Stromal cell of bone marrow (primary cell): Measurements from ENCODE around the gene MYO19.

ENCODE experiments used
- DNase-seq: peaks from one replicate; pipeline ENCODE4 v3.0.0-alpha.2; 2012; ENCODE audit warnings: low read depth

Gene MYO19, protein sequence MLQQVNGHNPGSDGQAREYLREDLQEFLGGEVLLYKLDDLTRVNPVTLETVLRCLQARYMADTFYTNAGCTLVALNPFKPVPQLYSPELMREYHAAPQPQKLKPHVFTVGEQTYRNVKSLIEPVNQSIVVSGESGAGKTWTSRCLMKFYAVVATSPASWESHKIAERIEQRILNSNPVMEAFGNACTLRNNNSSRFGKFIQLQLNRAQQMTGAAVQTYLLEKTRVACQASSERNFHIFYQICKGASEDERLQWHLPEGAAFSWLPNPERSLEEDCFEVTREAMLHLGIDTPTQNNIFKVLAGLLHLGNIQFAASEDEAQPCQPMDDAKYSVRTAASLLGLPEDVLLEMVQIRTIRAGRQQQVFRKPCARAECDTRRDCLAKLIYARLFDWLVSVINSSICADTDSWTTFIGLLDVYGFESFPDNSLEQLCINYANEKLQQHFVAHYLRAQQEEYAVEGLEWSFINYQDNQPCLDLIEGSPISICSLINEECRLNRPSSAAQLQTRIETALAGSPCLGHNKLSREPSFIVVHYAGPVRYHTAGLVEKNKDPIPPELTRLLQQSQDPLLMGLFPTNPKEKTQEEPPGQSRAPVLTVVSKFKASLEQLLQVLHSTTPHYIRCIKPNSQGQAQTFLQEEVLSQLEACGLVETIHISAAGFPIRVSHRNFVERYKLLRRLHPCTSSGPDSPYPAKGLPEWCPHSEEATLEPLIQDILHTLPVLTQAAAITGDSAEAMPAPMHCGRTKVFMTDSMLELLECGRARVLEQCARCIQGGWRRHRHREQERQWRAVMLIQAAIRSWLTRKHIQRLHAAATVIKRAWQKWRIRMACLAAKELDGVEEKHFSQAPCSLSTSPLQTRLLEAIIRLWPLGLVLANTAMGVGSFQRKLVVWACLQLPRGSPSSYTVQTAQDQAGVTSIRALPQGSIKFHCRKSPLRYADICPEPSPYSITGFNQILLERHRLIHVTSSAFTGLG

DNA sequence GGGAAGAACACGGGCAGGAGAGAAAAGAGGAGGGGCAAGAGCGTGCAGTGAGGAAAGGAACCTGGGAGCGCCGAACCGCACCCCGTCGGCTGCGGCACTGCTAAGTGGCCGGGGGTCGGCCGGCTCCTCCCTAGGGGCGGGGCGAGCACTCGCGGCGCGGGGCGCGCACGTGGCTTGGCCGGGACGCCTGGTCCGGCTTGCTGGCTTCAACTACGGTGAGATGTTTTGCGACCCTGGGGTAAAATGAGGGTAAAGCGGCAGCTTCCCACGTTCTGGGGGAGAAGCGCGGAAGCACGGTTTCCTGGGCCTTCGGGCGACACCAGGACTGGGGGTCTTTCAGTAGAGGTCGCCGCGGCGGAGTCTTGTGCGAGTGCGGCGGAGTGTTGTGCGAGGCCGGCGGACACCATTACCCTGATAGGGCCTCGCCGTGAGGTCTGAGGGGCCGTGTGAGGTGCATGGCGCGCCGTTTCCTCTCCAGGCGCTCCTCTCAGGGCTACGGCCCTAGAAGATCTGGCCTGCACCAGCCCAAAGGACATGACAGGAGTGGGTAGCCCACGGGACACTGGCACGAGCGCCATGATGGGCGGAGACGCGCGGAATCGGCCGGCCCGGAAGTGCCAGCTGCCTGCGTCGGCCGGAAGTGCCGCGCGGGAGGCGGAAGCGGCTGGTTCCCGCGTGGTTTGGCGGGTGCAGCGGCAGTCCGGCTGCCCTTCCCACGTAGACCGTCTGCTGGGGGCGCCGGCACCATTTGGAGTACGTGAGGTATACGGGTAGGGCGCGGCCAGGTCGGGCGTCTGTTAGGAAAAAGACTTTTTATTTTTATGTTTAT lies at the start of gene MYO19, which contains the start of gene PIGW:
MYO19 (minus strand) TSS at position 29 of the 829 bp plus-strand sequence. CDS start 2,330 bp downstream, outside the sequence.
PIGW (plus strand) TSS at position 148 of the 829 bp plus-strand sequence. CDS start 2,115 bp downstream, outside the sequence.
- peak; percentile 72 for DNase-seq

DNA sequence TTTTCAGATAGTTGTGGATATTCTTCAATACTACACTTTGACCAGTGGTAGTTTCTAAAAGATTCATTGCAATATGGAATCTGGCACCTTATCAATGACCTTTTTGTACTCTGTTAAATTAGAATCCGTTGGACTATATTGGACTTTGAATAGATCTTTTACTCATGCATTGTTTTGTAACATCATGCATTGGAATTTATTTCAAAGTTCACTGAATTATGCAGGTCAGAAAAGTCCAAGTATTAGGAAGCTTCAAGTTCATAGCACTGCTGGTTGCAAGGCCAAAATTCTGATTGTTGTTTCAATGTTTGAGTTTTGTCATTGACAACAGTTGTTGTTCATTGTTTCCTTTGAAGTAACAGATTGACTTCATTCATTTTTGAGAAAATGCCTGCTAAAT lies 49.1 kb upstream of the MYO19 start:
- no peak for DNase-seq

DNA sequence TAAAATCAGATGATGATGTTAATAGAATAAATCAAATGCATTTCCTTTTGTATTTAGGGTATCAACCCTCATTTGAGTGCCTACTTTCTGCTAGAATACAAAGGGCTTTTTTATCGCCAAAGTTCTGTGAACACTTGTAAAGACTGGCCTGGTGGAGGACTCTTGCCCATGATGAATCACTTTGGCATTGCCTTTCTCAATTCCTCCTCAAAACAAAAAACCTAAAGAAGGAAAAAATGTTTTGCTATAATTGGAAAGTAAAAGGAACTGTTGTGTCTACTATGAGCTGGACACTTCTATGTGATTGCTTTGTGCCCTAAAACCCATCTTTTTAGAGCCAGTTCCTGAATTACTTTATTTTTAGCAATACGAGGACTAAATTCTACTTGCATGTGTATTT lies 44.0 kb upstream of the MYO19 start:
- DNase-seq, result no peak

DNA sequence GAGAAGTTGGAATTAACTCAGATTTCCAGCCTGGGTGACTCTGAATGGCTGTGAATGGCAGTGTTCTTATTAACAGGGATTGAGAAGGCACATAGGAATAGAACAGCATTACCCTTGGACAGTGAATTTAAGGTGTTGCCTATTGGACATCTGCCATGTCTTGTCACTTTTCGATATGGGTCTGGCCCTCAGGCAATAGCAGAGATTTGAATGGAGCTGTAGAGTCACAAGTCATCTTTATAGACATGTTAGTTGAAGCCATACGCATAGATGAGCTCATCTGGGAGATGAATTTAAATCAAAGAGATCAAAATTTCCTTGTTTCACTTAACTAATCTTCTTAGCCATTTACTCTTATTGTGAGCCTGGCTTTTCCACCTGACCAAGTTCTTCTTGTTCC lies 42.1 kb upstream of the MYO19 start:
- no peak for DNase-seq

DNA sequence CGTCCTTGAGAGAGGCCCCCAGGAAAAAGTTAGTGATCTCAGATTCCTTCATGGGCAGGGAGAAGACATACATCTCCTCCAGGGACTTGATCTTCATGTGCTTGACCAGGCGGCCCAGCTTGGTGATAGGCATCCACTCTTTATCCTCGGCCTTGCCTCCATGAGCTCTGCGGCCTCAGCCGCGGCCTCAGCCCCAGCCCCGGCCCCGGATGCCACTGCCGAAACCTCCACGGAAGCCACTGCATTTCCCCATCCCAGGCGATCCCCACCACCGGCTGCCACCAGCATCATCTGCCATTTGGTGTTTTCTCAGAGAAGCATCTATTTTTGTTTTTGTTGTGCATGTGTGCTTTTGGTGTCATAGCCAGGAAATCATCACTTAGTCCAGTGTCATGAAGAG lies 40.4 kb upstream of the MYO19 start:
- DNase-seq, result no peak

DNA sequence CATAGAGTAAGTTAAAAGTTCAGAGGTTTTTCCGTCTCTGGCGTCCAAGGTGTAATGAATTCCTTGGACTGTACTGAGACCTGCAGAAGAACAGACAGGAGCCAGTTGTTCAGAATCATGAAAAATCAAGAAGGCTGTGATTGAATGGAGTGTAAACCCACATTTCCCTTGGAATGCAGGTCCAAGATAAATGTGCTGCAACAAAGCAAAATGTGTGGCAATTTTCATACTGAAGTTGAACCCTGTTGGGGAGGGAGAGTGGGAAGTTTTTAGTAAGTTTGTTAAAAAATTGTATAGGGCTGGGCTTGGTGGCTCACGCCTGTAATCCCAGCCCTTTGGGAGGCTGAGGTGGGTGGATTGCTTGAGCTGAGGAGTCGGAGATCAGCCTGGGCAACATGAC lies 31.4 kb upstream of the MYO19 start:
- no peak for DNase-seq

DNA sequence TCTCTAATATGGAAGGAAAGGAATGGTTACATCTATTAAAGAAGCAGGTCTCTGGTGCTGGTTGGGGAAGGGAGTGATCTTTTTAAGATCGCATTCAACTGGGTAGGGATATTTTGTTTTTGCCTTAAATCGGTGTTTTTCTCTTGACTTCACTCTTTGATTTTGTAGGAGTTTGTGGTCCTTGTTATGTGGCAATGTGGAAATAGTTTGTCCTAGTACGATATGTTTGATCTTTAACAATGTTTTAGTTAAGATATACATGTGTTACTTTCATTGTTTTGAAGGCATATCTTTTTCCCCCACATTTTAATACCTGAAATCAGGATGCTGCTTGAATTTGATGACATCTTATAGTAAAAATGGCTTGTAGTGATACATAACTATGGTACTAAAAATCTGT lies 18.8 kb upstream of the MYO19 start:
- no peak for DNase-seq

DNA sequence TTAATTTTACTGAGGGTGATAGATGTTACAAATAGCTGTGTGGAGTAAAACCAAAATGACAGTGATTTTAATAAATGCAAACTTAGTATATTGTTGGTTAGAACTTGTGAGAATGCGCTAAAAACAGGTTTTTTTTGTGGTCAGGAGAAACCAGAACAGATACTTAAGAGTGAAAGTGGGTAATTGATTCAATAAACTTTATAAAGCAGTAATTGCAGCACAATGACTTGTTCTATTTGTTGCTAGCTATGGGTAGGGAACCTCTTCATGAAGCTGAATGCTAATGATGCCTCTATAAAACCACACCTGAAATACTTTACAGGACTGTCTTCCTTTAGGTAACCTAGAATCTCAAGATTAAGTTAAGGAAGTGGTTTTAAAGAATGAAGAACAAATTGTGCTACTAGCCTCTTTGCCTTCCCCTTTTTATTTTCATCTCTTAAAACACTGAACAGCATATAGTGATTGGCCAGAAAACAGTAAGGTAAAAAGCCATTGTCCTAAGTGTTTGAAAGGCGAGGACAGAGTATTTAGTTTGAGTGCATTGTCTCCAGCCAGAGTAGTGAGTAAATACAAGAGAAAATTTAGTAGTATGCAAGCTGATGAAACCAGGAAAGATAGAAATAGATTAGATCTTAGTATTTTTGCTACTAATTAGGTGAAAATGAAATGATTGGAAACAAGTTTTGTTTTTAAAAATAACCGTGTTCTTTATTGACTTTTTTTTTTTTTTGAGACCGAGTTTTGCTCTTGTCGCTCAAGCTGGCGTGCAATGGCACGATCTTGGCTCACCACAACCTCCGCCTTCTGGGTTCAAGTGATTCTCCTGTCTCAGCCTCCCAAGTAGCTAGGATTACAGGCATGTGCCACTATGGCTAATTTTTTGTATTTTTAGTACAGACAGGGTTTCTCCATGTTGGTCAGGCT lies 16.1 kb upstream of the MYO19 start:
- no peak for DNase-seq

DNA sequence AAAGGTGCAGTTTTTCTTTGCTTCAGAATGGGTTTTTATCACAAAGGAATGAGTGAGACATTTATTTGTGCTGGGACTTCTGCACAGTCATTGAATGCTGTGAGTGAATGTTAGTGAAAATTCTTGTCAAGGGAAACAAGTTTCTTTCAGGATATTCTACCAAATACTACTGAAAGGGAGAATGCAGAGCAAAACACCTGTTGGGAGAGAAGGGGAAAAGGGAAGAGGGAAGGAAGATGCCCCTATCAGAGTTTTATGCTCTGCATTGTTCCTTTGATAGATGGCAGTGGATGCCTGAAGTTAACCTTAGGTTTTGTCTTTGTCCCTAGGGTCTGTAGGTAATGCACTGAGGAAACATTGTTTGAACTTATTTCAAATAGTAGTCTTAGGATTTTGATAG lies 13.1 kb upstream of the MYO19 start:
- DNase-seq, result no peak

DNA sequence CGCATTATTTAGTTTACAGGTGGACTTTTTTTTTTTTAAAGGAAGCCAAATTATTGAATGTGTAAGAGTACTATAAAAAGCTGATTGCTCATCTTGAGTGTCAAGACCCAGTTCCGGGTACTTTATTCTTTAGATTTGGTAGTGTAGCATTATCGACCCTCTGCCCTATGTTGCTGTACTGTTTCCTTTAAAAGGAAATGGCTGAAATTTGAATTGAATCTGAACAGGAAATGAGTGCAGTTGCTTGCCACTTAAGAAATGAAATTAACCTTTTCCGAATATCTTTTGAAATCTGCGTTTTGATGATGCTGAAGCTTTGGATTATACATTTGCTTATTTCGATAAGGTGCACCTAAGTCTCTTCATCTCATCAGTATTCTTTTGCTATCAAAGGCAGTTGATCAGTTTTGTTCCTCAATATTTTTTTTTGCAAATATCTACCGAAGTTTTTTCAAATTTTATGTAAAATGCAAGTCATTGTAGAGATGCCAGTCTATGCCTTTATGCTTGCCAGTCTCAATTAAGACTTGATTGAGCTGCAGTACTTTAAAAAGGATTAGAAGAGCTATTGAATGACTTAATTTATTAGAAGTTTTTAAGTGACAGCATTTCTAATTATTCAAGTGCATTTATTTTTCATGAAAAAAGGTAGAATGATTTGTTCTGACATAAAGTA lies 11.9 kb upstream of the MYO19 start:
- no peak for DNase-seq

DNA sequence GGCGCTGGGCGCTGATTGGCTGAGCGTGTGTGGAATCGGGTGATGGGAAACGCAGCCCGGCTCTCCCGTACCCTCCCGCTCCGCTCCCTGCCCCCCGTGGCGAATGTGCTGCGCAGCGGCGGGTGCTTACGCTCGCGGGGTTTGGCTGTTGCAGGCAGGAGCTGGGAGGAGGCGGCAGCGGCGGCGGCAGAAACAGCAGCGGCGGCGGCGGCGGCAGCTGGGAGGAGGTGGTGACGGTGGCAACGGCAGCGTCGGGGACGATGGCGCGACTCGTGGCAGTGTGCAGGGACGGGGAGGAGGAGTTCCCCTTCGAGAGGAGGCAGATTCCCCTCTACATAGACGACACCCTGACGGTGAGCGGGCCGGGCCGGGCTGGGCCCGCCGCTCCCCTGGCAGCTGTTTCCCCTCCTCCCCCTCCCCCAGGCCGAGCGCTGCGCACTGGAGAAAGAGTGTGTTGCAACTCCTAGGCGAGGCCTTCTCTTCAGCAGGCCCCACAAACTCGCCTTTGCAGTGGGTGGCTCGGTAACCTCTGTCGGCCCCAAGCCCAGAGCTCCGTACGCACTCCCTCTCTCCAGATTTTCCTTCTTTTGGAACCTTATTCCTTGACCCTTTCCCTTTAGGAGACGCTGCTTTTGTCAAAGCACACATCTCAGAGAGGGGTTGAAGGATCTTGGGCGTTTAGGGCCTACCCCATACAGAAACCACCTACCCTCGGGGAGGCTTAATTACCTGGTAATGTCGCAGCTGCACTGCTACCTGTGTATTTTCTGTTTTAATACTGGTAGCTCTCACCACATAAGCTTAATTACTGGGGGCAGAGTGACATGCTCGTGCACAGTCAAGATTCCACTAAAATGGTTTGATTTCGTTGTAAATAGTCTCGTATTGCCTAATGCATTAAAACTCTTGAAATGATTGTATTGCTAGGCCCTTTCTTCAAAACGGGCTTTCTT lies 11.1 kb upstream of the MYO19 start:
- peak; percentile 95 for DNase-seq

DNA sequence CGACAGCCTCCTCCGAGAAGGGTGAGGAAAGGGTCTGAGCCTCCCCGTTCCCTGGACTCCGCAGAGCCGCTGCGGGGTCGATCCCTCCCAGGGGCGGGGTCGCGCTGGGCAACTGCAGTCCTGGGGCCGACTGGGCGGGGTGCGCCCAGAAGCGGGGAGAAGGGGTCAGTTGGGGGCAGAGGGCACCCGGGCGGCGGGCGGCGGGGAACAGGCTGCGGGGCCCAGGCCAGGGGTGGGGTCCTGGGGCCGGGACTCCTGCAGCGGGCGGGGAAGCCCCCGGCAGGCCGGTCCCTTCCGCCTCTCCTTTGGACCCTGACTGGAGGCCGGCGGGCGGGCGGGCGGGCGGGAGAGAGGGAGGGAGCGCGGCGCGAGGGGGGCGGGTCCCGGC lies 10.4 kb upstream of the MYO19 start:
- no peak for DNase-seq

DNA sequence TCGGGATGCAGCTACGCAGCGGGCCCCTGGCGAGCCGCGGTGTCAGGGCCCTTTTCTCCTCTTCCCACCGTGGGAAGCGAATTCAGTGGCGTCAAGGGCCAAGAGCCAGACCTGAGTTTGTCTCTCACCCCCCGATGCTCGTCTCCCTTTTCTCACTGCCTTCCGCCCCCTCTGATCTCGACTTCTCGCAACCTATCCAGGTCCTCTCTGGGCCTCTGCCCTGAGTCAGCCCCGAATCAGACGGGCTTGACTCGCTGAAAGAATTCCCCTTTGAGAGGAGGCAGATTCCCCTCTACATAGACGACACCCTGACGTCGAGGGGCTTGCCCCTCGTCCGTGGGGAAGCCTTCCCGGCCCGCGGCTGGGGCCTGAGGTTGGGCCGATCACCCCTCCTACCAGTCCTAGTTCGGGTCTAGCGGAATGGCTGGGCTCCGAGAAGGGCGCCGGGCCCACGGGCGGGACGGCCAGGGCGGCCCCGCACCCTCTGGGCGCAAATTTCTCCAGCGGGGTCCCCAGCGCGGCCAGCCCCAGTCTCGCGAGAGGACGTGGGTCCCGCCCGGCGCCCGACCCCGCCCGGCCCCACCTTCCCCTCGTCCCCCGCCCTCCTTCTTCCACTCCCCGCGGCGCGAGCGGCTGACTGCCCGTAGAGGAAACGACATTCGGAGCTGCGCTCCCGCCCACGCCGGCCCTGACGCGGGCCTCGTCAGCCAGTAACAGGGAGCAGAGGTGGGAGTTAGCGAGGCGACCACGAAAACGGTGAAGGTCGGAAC lies 9.8 kb upstream of the MYO19 start, which contains the start of gene GGNBP2:
GGNBP2 (plus strand) TSS at position 613 of the 770 bp plus-strand sequence. CDS start 806 bp downstream, outside the sequence.
- DNase-seq, result peak; percentile 85

DNA sequence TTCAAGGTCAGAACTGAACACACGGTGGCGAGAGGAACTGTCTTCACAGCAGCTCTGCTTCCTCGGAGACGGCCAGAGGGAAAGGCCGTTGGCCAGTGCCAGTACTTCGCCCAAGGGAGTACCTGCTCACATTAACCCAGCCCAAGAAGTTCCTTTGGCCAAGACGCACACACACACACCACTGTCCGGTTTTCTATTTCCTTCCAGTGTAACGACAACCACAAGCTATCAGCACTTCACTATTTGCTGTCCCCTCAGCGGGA lies 9.3 kb upstream of the MYO19 start:
- DNase-seq, result peak; percentile 31

DNA sequence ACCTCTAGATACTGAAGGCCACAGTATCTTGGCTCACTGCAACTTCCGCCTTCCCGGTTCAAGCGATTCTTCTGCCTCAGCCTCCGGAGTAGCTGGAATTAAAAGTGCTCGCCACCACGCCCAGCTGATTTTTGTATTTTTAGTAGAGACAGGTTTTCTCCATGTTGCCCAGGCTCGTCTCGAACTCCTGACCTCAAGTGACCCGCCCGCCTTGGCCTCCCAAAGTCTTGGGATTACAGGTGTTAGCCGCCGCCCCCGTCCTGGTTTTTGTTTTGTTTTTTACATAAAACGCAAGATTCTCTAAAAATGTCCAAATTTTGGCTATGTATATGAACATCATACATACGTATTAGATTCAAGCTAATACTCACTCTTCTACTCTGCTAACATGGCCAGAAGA lies 8.1 kb upstream of the MYO19 start:
- DNase-seq, result no peak

DNA sequence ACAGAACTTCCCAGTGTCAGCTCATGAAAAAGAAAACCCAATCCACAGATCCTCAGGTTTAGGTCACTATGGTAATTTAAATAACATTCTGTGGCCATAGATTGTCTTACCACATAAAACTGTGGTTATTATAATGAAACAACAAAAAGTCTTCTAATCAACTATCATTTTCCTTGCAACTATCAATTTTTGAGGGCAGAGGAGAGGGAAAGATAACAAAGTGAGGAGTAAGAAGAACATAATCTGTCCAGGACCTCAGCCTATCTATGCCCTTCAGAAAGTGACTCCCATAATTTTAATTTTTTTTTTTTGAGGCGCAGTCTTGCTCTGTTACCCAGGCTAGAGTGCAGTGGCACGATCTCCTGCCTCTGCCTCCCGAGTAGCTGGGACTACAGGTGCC lies 6.0 kb upstream of the MYO19 start:
- DNase-seq, result no peak

DNA sequence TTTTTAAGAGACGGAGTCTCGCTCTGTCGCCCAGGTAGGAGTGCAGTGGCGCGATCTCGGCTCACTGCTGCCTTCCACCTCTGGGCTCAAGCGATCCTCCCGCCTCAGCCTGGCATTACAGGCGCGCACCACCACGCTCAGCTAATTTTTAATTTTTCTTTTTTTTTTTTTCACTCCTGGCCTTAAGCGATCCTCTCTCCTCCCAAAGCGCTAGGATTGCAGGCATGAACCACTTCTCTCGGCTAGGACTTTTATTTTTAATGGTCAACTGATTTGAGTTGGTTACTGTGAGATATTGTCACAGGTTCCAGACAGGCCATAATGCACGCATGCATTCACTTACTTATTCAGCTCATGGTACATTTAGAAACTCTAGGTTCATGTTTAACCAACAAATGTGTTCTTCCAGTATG lies 1.0 kb upstream of the MYO19 start:
- no peak for DNase-seq
